Measurements from ENCODE around the gene UNC13C. TPM values are rescaled to one million over a fixed set of nuclear protein-coding genes. Genes with fewer than 3 reads are reported as not detected.

Gene UNC13C
- total RNA-seq, 1 donor from 2014 or later = not detected

DNA sequence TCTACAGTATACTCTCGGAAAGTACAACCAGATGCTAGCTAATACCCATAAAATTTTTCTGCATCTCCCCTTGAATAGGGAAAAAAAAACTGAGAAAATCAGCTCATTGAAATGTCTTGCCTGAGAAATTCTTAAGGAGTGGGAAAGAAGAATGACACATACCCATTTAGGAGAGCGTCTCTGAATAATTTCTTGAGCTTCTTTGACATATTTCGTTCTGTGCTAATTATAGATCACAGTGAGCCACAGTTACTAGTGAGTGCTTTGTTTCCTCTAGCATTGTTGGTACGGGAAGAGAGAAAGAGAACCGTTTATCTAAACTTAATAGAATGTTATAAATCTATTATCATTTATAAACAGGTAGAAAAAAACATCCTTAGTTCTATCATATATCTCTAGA is 588.4 kb downstream of the UNC13C start:
- DNase-seq (ENCODE audit: low read depth in 2 of 2) = no peak

DNA sequence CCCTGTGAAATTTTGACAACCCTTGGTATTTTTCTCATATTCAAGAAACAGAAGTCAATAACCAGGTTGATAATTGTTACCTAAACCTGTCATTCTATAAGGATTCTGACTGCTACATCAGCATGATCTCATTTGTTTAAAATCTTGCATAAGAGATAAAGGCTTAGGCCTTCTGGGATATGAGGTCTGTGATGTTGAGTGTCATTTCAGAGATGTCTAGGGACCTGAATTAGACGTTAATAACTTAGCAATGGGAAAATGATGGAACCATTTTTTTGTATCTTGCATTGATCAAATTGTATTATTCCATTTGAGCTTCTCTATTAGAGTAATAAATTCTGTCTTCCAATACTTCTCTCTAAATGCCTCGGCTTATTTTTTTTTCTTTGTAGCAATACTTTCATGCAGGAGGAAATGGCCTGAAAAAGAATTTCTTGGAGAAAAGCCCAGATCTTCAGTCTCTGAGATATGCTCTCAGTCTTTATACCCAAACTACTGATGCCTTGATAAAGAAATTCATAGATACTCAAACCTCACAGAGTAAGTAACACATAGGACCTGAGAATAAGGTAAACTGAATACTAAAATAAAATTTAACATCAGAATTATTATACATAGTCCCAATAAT is 589.3 kb downstream of the UNC13C start:
- no peak for DNase-seq (ENCODE audit: low read depth in 2 of 2)

DNA sequence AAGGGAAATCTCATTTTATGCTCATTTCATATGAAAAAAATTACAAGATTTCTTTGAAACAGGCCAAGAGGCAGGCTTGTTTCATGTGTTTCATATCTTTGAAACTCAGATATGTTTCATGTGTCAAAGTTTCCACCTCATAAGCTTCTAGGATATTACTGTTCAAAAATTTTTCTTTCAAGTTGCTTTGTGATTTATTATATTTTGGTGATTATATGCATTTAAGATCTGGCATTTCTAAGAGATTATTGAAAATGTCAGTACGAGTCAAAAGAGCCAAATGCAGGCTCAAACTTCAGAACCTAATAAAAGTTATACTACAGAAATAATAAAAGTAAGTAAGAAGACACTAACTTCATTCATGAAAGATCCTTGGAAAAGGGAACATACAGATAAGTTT is 590.1 kb downstream of the UNC13C start:
- no peak for DNase-seq (ENCODE audit: low read depth in 2 of 2)

DNA sequence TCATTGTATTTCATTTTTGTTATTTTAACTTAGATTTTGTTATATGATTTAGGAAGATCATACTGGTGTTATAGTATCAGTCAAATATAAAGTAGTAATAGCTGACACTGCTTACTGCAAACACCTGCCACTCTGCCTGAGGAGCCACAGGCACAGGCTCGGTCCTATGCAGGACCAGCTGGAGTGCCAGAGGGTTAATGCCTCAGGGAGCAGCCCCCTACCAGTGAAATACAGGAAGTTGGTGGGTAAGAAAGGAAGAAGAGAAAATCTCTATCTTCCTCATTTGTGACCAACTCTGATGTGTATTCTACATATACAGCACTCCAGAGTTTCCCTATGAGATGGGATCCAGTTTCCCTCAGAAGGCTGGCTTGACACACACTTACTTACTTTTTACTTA is 593.3 kb downstream of the UNC13C start:
- DNase-seq (ENCODE audit: low read depth in 2 of 2) = no peak

DNA sequence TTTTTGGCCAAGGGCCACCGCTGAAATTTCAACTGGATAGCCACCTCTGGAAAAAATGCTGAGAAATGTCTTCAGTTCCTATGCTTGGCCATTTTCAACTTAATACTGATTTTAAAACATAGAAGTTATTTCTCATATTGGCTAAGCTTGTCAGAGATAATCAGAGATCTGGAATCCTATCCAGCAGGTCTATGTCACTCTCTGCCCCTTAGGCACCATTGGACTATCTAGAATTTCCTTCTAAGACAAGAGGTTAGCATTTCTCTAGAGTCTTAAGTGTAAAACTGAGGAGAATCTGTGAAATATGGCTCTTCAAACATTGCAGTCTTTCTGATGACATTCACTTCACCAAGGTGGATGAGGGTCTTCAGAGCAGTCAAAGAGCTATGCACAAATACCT is 597.3 kb downstream of the UNC13C start:
- DNase-seq (ENCODE audit: low read depth in 2 of 2) = no peak

DNA sequence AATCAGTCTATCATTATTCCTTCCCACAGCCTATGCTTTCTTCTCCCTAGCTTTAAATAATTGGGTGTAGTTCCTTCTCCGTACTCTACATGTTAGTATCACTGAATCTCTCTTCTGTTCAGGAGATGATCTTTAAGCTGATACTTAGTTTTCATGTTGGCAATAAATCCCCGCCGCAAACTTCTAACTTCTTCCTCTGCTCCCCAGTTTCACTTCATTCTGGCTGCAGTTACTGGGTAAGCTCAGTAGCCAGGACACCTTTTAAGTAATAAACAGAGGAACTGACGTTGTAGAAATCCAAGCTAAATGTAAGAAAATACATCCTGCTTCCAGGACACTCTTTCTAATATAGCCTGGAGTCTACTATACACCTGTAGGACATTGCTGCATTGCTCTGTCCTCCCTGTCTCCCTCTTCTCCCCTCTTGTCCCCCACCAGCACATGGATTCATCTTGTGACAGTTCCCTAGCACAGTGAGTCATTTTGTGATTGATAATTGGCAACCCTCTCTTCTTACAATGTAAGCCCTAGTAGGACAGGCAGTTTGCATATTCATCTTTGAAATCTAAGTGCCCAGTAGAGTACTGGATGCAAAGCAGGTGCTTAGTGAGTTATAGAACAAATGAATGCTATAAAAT is 598.2 kb downstream of the UNC13C start:
- no peak for DNase-seq (ENCODE audit: low read depth in 2 of 2)

DNA sequence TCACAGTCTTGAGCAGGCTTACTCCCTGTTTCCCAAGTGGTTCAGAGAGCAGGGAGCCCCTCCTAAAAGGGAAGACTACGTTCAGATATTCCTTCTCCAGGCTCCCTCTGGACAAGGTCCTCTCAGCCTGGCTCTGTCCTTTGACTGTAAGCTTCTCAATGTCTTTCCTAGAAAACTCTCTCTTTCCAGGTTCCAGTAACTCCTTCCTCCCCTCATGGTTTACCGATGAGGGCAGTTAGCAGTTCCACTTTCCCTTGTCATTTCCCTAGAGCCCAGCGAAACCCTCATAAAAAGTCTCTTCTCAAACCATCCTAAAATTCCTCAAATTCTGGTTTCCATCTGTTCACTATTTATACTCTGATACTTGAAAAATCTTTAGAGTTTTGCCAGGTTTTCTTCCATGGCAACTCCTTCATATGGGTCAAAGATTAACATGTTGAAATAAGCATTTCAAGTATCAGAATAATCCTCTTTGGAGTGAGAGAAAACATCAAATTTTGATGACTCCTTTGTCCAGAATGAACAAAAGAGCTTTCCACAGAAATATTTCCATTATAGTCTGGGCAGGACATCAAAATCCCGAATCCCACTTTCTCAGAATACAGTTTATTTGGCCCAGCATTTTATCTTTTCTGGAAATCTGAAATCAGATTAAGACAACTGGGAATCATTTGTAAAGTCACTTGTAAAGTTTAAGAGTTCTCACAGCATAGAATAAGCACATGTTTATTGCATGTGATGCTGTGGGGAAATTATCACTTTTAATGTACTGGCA is 599.4 kb downstream of the UNC13C start:
- DNase-seq (ENCODE audit: low read depth in 2 of 2) = no peak

DNA sequence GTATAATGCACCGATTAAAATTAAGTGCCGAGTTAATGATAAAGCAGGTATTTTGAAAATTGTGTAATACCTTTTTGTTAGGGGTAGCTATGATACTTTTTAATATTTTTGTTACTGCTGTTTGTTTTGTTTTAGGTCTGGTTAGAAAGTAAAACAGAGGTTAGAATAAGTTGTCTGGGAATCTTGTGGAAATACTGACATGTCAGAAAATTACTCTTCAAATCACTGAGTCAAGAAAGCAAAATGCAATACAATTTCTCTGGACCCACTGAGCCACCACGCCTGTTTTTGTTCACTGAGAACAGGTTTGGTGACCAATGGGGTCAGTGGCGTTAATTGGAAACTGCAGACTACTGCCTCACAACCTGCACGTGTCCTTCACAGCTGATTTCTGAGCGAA is 601.6 kb downstream of the UNC13C start:
- DNase-seq (ENCODE audit: low read depth in 2 of 2) = no peak

DNA sequence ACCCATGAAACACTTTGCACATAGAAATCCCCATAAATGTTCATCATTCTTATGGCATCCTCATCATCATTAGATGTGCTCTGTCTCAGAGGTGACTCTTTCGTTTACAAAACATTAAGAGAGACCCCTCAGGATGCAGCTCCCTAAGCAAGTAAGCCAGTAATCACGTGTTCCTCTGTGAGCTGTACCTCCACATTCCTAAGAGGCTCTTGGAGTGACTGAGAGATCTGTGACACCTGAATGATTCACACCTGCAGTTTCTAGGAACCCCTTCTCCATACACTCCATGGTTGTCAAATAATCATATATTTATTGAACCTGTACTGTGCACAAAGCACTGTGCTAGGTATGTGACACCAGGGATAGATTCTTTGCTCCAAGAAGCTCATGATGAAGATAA is 602.4 kb downstream of the UNC13C start:
- DNase-seq (ENCODE audit: low read depth in 2 of 2) = no peak

DNA sequence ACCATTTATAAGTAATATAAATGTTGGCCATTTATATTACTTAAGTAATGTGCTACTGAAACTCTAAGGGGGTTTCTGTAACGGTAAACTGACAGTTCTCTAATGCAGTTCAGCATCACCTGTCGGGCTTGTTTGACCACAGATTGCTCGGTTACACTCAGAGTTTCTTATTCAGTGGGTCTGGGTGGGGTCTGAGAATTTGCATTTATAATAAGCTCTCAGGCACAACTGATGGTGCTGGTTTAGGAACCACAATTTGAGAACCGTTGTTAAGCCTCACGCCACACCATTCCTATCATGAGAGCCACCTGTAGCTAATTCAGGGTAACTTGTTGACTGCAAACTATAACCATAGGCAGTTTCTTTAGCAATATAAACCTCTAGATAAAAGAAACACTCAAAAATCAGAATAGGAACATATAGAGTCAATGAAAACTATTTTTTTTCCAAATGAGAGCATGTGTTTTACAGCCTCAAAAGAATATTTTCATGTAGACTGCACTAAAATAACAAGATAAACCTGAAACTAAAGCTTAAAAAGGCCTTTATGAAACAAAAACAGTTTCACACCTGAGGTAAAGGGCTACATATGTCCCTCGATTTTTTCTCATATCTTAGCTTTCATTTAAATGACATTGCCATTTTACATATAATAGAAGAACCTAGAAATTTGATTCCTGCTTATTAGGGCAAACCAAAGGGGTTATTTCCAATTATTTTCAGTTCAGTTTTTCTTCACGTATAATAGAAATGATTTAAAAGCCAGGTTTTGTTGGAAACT is 604.8 kb downstream of the UNC13C start:
- no peak for DNase-seq (ENCODE audit: low read depth in 2 of 2)

DNA sequence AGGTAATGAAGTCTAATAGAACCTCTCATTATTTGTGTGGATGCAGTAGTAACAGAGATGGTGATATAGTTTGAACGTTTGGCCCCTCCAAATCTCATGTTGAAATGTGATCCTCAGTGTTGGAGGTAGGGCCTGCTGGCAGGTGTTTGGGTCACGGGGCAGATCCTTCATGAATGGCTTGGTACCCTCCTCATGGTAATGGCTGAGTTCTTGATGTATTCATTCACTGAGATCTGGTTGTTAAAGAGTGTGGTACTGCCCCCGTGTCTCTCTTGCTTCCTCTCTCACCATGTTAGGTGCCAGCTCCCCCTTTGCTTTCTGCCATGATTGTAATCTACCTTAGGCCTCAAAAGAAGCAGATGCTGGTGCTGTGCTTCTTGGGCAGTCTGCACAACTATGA is 606.8 kb downstream of the UNC13C start:
- DNase-seq (ENCODE audit: low read depth in 2 of 2) = no peak

DNA sequence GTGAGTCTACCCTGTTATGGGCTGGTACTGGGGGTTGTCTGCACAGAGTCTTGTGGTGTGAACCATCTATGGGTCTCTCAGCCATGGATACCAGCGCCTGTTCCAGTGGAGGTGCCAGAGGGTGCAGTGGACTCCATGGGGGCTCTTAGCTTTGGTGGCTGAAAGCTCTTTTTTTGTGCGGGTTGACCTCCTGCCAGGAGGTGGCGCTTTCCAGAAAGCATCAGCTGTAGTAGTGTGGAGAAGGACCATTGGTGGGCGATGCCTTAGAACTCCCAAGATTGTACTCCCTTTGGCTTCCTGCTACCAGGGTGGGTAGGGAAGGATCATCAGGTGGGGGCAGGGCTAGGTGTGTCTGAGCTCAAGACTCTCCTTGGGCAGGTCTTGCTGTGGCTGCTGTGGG is 615.9 kb downstream of the UNC13C start:
- no peak for DNase-seq (ENCODE audit: low read depth in 2 of 2)

DNA sequence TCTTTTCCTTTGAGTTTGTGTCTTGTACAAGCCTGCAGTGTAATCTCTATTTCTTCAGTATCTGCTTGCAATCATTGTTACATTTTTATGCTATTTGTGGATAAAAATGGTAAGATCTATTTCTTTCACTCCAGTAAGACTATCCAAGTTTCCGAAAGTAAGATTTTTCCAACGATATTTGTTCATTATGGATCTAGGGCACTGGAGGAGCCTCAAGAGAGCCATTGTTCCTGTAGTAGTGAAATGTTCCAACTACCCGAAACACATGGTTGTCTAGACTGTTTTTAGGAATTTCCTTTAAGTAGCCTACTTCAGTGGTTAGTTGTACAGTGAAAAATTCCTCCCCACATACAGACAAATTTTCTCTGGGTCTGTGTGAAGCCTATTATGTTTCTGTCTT is 621.1 kb downstream of the UNC13C start:
- no peak for DNase-seq (ENCODE audit: low read depth in 2 of 2)

DNA sequence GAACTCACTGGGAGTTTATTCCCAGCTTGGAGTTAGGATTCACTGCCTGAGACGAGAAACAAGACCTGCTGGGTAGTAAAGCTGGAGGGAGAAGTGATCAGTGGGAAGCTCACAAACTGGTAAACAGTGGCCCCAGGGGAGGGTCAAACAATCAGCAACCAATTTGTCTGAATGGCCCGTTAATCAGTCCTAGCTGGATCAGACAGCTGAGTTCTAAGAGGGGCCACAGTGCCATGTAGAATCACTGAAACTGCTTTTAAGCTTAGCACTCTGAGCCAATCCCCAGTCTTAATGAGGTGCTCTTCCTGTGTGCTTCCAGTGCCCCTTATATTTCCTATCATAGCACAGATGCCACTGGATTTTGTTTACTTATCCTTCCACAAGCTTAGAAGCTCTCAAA is 626.8 kb downstream of the UNC13C start:
- no peak for DNase-seq (ENCODE audit: low read depth in 2 of 2)

DNA sequence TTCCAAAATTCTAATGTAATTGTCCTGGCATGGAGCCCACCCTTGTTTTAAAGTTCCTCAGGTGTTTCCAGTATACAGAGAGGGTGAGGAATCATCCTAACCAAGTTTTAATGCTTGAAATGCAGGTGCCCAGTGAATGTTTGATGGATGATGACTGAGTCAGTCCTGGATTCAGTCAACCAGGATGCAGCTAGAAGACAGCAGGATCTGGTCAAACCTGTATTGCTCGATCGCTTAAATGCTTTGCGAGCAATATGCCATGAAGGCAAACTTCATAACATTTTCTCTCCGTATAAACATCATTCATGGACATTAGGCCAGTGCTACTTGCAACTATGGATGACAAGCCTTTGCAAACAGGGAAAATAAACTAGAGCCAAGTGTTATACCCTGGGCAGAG is 627.3 kb downstream of the UNC13C start:
- DNase-seq (ENCODE audit: low read depth in 2 of 2) = no peak

DNA sequence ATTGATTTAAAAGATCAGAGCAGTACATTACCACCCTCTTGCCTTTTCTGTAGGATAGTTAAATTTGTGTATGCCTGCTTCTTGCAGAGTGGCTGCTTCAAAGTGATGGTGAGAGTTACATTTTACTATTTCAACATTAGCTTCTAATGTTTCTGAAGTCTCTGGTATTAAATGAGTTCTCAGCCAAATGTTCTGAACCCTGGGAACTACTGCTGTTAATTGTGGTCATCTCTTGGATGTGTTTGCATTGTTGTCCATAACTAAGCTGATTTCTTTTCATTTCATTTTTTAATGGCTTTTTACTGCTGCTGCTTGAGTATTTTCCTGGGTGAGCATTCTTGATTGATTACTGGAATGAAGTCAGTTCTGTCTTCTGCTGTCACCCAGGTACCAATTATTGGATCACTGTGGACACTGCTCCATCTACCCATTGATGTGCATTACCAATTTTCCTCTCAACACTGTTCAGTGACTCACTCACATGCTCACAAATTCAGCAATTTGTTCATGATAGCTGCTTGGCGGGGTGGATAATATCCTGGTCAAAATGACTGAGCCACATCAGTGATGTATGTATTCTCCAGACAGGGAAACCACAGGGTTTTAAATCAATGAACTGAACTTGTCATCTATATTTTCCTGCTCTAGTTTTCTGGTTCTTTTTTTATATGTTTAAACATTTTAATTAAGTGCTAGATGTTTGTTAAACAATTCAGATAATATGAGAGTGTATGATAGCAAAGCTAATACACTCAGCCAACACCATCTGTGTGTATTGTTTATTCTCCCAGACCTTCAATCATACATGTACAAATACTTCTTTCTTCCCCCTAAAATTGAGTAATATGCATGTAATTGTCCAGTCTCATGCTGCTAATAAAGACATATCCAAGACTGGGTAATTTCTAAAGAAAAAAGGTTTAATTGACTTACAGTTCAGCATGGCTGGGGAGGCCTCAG is 630.9 kb downstream of the UNC13C start:
- no peak for DNase-seq (ENCODE audit: low read depth in 2 of 2)

DNA sequence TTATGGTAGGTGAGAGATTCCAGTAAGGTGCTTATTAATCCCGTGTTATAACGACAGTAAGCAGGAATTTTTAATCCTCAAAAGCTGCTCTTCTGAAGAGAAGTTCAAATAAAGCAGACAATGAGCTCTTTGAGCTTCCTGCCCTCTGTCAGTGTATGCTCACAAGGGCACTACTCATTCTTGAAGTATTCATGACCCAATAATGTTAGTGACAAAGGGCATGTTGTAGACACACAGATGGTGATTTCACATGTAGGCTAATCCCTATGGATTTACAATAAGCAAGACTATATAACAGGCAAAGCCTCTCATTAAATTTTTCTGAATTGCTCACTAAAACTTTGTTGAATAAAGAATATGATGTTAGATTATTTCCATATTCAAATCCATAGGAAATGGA is 639.9 kb downstream of the UNC13C start:
- no peak for DNase-seq (ENCODE audit: low read depth in 2 of 2)

DNA sequence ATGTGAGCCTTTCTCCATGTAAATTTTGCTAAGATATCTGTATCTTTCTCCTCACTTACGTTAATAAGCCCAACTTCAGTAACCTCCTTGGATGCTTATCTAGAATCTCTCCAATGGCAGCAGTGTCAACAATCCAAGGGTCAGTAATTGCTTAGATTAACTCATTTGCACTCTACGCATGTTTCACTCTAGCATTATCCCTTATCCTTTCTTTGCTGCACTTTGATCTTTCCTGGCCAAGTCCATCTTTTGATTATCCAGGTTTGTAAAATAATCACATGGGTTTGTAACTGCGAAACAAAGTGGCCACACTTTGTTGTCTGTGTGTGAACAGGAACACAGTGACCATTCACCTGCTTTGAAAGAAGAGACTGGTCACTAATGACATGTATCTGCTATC is 640.9 kb downstream of the UNC13C start:
- no peak for DNase-seq (ENCODE audit: low read depth in 2 of 2)

DNA sequence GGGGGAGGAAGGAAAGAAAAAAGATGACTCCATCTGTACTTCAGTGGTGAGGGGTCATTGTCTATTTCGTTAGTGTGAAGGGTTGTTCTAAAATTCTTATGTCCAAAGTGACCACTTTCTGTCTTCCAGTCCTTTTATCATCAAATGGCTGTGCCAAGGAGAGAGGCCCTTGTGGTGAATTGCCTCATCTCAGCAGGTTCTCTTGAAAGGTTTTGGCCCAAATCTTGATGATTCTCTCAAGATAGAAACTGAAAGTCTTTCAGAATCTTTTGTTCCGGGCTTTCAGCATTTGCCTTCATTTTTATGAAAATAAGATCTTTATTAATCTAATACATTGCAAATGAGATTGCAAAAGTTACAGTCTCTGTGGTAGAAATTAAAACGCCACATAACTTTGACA is 642.7 kb downstream of the UNC13C start:
- DNase-seq (ENCODE audit: low read depth in 2 of 2) = no peak

DNA sequence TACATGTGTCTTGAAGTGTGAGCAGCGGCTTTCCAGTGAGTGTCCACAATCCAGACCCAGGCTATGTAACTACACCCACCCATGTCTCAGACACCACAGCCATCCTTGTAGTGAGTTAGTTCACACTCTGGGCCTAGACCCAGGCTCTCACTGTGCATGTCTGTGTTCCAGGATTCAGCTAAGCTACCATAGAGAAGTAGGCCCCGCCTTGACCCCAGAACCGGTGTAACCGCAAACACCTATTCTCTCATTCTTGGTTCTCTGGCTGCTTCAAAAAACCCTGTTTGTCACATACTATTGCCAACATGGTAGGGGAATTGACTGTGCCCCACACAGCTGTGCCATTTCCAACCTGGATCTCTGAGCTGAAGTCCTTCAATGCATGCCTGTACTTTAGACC is 657.9 kb downstream of the UNC13C start:
- DNase-seq (ENCODE audit: low read depth in 2 of 2) = no peak

DNA sequence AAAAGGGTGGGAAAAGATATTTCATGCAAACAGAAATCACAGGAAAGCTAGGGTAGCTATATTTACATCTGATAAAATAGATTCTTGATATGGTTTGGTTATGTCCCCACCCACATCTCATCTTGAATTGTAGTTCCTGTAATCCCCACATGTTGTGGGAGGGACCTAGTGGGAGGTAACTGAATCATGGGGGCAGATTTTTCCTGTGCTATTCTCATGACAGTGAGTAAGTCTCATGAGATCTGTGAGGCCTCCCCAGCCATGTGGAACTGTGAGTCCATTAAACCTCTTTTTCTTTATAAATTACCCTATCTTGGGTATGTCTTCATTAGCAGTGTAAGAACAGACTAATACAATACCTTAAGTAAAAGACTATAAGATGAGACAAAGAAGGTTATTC is 660.4 kb downstream of the UNC13C start:
- DNase-seq (ENCODE audit: low read depth in 2 of 2) = peak in 1 of 2 donors; percentile 9
